ENCODE data around the gene MRM1. TPM values are rescaled to one million over a fixed set of nuclear protein-coding genes. Genes with fewer than 3 reads are reported as not detected.

Gene MRM1
- total and polyA plus RNA-seq, 4 donors, result 2.1 to 4.3 (median 3.1) TPM

DNA sequence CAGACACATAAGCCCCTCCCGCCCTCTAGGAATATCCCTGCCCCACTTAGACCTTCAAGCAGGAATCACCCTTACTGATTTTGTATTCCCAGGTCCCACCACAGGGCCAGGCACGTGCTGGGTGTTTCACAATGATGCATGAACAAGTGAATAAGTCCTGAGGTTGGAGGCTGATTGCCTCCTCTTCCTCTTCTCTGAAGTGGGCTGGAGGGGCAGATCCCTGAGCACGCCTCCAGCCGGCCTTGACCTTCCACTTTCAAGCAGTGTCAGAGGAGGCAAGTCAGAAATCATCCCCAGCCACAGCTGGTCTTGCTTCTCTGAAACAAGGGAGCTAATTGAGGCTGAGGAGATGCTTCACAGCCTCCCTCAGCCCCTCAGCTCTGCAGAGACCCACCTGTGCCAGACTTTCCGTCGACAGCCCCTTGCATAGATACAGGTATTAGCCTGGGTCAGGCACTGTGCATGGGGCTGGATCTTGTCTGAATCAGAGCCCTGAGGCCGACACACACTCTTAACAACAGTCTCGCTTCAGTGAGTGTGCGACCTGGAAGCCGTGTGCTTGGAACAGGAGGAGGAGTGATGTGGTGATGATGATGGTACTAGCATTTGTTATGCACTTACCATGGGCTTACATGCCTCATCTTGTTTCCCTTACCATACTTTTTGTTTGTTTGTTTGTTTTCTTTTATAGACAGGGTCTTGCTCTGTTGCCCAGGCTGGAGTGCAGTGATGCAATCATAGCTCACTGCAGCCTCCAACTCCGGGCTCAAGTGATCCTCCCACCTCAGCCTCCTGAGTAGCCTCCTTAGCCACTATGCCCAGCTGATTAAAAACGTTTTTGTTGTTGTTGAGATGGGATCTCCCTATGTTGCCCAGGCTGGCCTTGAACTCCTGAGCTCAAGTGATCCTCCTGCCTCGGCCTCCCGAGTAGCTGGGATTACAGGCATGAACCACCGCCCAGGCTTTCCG, 15.0 kb downstream of the MRM1 start:
- intact Hi-C loops (cut with DNase I), result no loop called here
- Histone ChIP-seq H3K27me3 (ENCODE audit: control insufficient read depth in 1 of 2, insufficient read depth in 2 of 2, low read length in 1 of 2) (no peaks in the 10 kb centered on the region), H3K9me3 (ENCODE audit: control insufficient read depth, low read length) (no peaks in the 10 kb centered on the region), H3K27ac (ENCODE audit: low read depth in 1 of 2, low read length in 2 of 2) (no peak overlapping the region), H3K4me1 (ENCODE audit: control insufficient read depth in 1 of 2, insufficient read depth in 2 of 2, low read length in 2 of 2) (no peaks in the 10 kb centered on the region), H3K4me3 (ENCODE audit: low read length in 2 of 2) (no peak overlapping the region), H3K36me3 (ENCODE audit: control insufficient read depth in 1 of 2, insufficient read depth in 2 of 2, low read length in 1 of 2) (no peaks in the 10 kb centered on the region)
- DNase-seq (no peak), ATAC-seq (ENCODE audit: low FRiP score) (no peak)
- WGBS, 2 donors, result 81 to 82% methylated on average over 16 of the region's 16 CpGs

- ATAC-seq (ENCODE audit: low FRiP score) (no peak), DNase-seq (no peak)
- no peaks in the 10 kb centered on the region for H3K9me3 ChIP-seq (ENCODE audit: control insufficient read depth, low read length)
- 79 to 83% methylated on average over 7 of the region's 7 CpGs for WGBS, 2 donors
- no peaks in the 10 kb centered on the region for H3K4me1 ChIP-seq (ENCODE audit: control insufficient read depth in 1 of 2, insufficient read depth in 2 of 2, low read length in 2 of 2)
- no peak overlapping the region for H3K27ac ChIP-seq (ENCODE audit: low read depth in 1 of 2, low read length in 2 of 2)
- intact Hi-C loops (cut with DNase I), result no loop called here
- H3K27me3 ChIP-seq (ENCODE audit: control insufficient read depth in 1 of 2, insufficient read depth in 2 of 2, low read length in 1 of 2), result no peaks in the 10 kb centered on the region
- H3K4me3 ChIP-seq (ENCODE audit: low read length in 2 of 2), result no peak overlapping the region
- H3K36me3 ChIP-seq (ENCODE audit: control insufficient read depth in 1 of 2, insufficient read depth in 2 of 2, low read length in 1 of 2), result no peaks in the 10 kb centered on the region
Measured at GRCh38 chr17:36617773-36618172, 16.4 kb downstream of the MRM1 start.

DNA sequence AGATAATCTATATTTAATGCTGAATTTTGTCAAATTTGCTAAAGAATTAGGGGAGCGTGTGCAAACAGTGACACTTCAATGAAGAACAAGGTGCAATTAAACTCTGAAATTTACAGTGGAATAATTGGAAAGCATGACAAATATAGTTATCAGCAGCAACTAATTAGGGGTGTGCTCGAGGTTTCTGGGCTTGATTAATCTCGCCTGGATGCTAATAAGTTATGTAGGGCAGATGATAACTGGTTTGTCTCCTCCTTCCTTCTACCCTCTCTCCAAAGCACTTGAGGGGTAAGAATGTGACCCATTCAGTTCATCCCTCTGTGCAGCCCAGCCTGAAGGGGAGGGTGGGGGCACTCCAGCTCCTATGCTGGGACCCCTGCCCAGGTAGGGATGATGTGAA, 21.9 kb downstream of the MRM1 start:
- ATAC-seq (ENCODE audit: low FRiP score), result no peak
- intact Hi-C loops (cut with DNase I), result loop anchor here in 1 of 2 donors (10.0 kb wide), 1 partner anchor 622 kb away; no protein-coding TSS in a partner anchor
- H3K4me1 ChIP-seq (ENCODE audit: control insufficient read depth in 1 of 2, insufficient read depth in 2 of 2, low read length in 2 of 2), result no peaks in the 10 kb centered on the region
- 60 to 68% methylated on average over 3 of the region's 3 CpGs for WGBS, 2 donors
- no peak overlapping the region for H3K4me3 ChIP-seq (ENCODE audit: low read length in 2 of 2)
- H3K36me3 ChIP-seq (ENCODE audit: control insufficient read depth in 1 of 2, insufficient read depth in 2 of 2, low read length in 1 of 2), result no peaks in the 10 kb centered on the region
- H3K27ac ChIP-seq (ENCODE audit: low read depth in 1 of 2, low read length in 2 of 2), result no peak overlapping the region
- H3K27me3 ChIP-seq (ENCODE audit: control insufficient read depth in 1 of 2, insufficient read depth in 2 of 2, low read length in 1 of 2), result no peaks in the 10 kb centered on the region
- H3K9me3 ChIP-seq (ENCODE audit: control insufficient read depth, low read length), result no peaks in the 10 kb centered on the region
- DNase-seq, result no peak

- DNase-seq (no peak), ATAC-seq (ENCODE audit: low FRiP score) (no peak)
- Histone ChIP-seq H3K4me3 (ENCODE audit: low read length in 2 of 2) (no peak overlapping the region), H3K4me1 (ENCODE audit: control insufficient read depth in 1 of 2, insufficient read depth in 2 of 2, low read length in 2 of 2) (no peaks in the 10 kb centered on the region), H3K27me3 (ENCODE audit: control insufficient read depth in 1 of 2, insufficient read depth in 2 of 2, low read length in 1 of 2) (no peaks in the 10 kb centered on the region), H3K9me3 (ENCODE audit: control insufficient read depth, low read length) (no peaks in the 10 kb centered on the region), H3K27ac (ENCODE audit: low read depth in 1 of 2, low read length in 2 of 2) (no peak overlapping the region), H3K36me3 (ENCODE audit: control insufficient read depth in 1 of 2, insufficient read depth in 2 of 2, low read length in 1 of 2) (no peaks in the 10 kb centered on the region)
- WGBS, 2 donors, result 82 to 83% methylated on average over 7 of the region's 7 CpGs
- intact Hi-C loops (cut with DNase I), result loop anchor here in 1 of 2 donors (10.0 kb wide), 1 partner anchor 620 kb away; no protein-coding TSS in a partner anchor
Measured at GRCh38 chr17:36625188-36625587, 23.8 kb downstream of the MRM1 start.

DNA sequence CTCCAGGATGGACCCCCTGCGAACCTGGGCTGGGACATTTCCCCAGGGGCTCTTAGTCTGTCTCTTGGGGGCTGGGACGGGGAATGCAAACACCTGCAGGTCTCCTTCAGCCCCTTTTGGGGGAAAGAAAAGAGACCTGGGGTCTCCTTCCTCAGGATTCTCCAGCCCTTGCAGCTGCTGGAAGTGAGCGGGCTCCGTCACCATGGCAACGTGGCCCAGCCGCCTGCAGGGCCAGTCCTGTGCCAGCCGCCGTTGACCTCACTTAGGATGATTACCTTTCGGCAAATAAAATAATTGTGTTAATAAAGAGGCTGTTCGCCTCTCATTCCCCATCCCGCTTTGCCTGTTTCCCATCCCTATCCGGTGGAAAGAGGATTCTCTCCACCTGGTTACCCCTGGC, 25.7 kb downstream of the MRM1 start:
- Histone ChIP-seq H3K27me3 (ENCODE audit: control insufficient read depth in 1 of 2, insufficient read depth in 2 of 2, low read length in 1 of 2) (no peaks in the 10 kb centered on the region), H3K4me3 (ENCODE audit: low read length in 2 of 2) (no peak overlapping the region), H3K27ac (ENCODE audit: low read depth in 1 of 2, low read length in 2 of 2) (no peak overlapping the region), H3K36me3 (ENCODE audit: control insufficient read depth in 1 of 2, insufficient read depth in 2 of 2, low read length in 1 of 2) (no peaks in the 10 kb centered on the region), H3K9me3 (ENCODE audit: control insufficient read depth, low read length) (no peaks in the 10 kb centered on the region), H3K4me1 (ENCODE audit: control insufficient read depth in 1 of 2, insufficient read depth in 2 of 2, low read length in 2 of 2) (no peaks in the 10 kb centered on the region)
- ATAC-seq (ENCODE audit: low FRiP score), result no peak
- intact Hi-C loops (cut with DNase I), result loop anchor here in 1 of 2 donors (10.0 kb wide), 1 partner anchor 618 kb away; no protein-coding TSS in a partner anchor
- WGBS, 2 donors, result 59% methylated on average over 12 of the region's 12 CpGs
- no peak for DNase-seq

DNA sequence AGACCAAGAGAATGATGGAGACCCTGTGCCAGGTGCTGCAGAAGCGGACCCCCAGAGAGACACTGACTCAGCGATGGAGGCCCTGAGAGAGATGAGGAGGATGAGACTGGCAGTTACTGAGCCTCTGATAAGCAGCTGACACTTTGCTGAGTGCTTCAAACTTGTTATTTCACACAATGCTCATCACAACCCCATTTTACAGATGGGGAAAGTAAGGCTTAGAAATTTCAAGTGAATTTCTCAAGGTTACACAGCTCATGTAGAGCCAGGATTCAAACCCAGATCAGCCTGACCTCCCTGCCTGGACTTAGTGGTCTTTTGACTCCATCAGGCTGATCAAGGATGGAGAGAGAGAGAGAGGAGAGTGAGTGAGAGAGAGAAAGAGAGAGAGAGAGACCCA, 27.2 kb downstream of the MRM1 start:
- H3K27ac ChIP-seq (ENCODE audit: low read depth in 1 of 2, low read length in 2 of 2), result no peak overlapping the region
- ATAC-seq (ENCODE audit: low FRiP score), result no peak
- no peaks in the 10 kb centered on the region for H3K36me3 ChIP-seq (ENCODE audit: control insufficient read depth in 1 of 2, insufficient read depth in 2 of 2, low read length in 1 of 2)
- H3K9me3 ChIP-seq (ENCODE audit: control insufficient read depth, low read length), result no peaks in the 10 kb centered on the region
- H3K27me3 ChIP-seq (ENCODE audit: control insufficient read depth in 1 of 2, insufficient read depth in 2 of 2, low read length in 1 of 2), result no peaks in the 10 kb centered on the region
- intact Hi-C loops (cut with DNase I), result loop anchor here in 1 of 2 donors (2.0 to 10.0 kb wide), 2 partner anchors 420 to 616 kb away; no protein-coding TSS in a partner anchor
- DNase-seq, result no peak
- H3K4me1 ChIP-seq (ENCODE audit: control insufficient read depth in 1 of 2, insufficient read depth in 2 of 2, low read length in 2 of 2), result no peaks in the 10 kb centered on the region
- no peak overlapping the region for H3K4me3 ChIP-seq (ENCODE audit: low read length in 2 of 2)
- 89 to 100% methylated on average over 2 of the region's 2 CpGs for WGBS, 2 donors

DNA sequence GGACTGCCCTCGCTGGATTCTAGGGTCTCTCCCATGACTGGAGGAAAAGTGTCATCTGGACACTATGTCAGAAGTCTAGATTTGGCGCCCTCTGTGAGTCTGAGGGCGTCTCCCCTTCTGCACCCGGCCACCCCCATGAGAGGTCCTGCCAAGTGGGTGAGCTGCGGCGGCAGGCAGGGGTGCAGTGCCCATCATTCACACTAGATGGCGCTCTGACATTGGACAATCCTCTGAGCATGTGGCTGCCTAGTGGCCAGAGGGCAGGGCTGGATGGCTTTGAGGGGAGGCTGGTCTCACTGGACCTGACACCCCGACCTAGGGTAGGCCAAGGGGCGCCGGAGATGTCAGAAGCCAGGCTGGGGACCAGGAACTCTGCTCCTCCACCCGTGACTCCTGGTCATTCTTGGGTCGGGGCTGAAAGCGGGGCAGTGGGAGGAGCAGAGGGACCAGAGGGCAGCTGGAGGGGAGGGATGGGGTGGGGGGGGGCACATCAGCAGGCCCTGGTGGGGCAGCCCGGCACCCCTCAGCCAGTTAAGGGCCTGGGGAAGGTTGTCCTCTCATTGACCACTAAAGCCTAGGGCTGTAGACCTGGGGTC, 28.0 kb downstream of the MRM1 start:
- intact Hi-C loops (cut with DNase I), result loop anchor here in 1 of 2 donors (2.0 to 10.0 kb wide), 2 partner anchors 419 to 615 kb away; no protein-coding TSS in a partner anchor
- no peak overlapping the region for H3K27ac ChIP-seq (ENCODE audit: low read depth in 1 of 2, low read length in 2 of 2)
- no peaks in the 10 kb centered on the region for H3K36me3 ChIP-seq (ENCODE audit: control insufficient read depth in 1 of 2, insufficient read depth in 2 of 2, low read length in 1 of 2)
- DNase-seq, result peak; percentile 79 to 92
- peak; percentile 86 for ATAC-seq (ENCODE audit: low FRiP score)
- H3K4me1 ChIP-seq (ENCODE audit: control insufficient read depth in 1 of 2, insufficient read depth in 2 of 2, low read length in 2 of 2), result no peaks in the 10 kb centered on the region
- 16 to 17% methylated on average over 14 of the region's 14 CpGs for WGBS, 2 donors
- no peak overlapping the region for H3K4me3 ChIP-seq (ENCODE audit: low read length in 2 of 2)
- H3K27me3 ChIP-seq (ENCODE audit: control insufficient read depth in 1 of 2, insufficient read depth in 2 of 2, low read length in 1 of 2), result no peaks in the 10 kb centered on the region
- no peaks in the 10 kb centered on the region for H3K9me3 ChIP-seq (ENCODE audit: control insufficient read depth, low read length)

GRCh38 chr17:36629970-36630502, 28.7 kb downstream of the MRM1 start:
- no peak overlapping the region for H3K4me3 ChIP-seq (ENCODE audit: low read length in 2 of 2)
- H3K27me3 ChIP-seq (ENCODE audit: control insufficient read depth in 1 of 2, insufficient read depth in 2 of 2, low read length in 1 of 2), result no peaks in the 10 kb centered on the region
- DNase-seq, result no peak
- no peaks in the 10 kb centered on the region for H3K36me3 ChIP-seq (ENCODE audit: control insufficient read depth in 1 of 2, insufficient read depth in 2 of 2, low read length in 1 of 2)
- ATAC-seq (ENCODE audit: low FRiP score), result no peak
- intact Hi-C loops (cut with DNase I), result loop anchor here (2.0 to 10.0 kb wide), 2 partner anchors 419 to 615 kb away; no protein-coding TSS in a partner anchor
- WGBS, 2 donors, result 74 to 75% methylated on average over 8 of the region's 8 CpGs
- H3K9me3 ChIP-seq (ENCODE audit: control insufficient read depth, low read length), result no peaks in the 10 kb centered on the region
- no peak overlapping the region for H3K27ac ChIP-seq (ENCODE audit: low read depth in 1 of 2, low read length in 2 of 2)
- no peaks in the 10 kb centered on the region for H3K4me1 ChIP-seq (ENCODE audit: control insufficient read depth in 1 of 2, insufficient read depth in 2 of 2, low read length in 2 of 2)
